Skeletal muscle satellite cell (primary cell): ENCODE results near the gene COL16A1.

Experiments
- H3K27me3 ChIP-seq: 2 replicates; pipeline ENCODE4 v1.7.0; 2013; ENCODE audit warnings: low read length; ENCODE audit not compliant: control insufficient read depth, insufficient read depth
- H3K36me3 ChIP-seq: 2 replicates; pipeline ENCODE4 v1.7.0; 2013; ENCODE audit warnings: mild to moderate bottlenecking, control low read depth, low read length; ENCODE audit not compliant: insufficient read depth
- H3K4me1 ChIP-seq: 2 replicates; pipeline ENCODE4 v1.7.0; 2013; ENCODE audit warnings: low read length; ENCODE audit not compliant: control insufficient read depth, insufficient read depth
- H3K4me2 ChIP-seq: 2 replicates; pipeline ENCODE4 v1.7.0; 2013; ENCODE audit warnings: mild to moderate bottlenecking, low read length
- H3K4me3 ChIP-seq: 2 replicates; pipeline ENCODE4 v1.7.0; 2013; ENCODE audit warnings: low read length
- H3K9ac ChIP-seq: 2 replicates; pipeline ENCODE4 v1.7.0; 2013; ENCODE audit warnings: mild to moderate bottlenecking, low read depth, low read length, moderate library complexity
- H3K9me3 ChIP-seq: replicated peaks from 2 replicates; pipeline ENCODE4 v1.7.0; 2013; ENCODE audit warnings: mild to moderate bottlenecking, control low read depth, low read length

Gene COL16A1

GRCh38 chr1:31702836-31703404, 897 bp downstream of the COL16A1 start:
- Histone ChIP-seq H3K4me1 (peaks cover 80% of the 10 kb centered on the region), H3K36me3 (peaks cover 10% of the 10 kb centered on the region), H3K27me3 (no peaks in the 10 kb centered on the region), H3K9ac (peak overlapping the region; percentile 65), H3K9me3 (no peaks in the 10 kb centered on the region), H3K4me2 (peak overlapping the region; percentile 79), H3K4me3 (peak overlapping the region; percentile 65)

- H3K9me3 ChIP-seq, result no peaks in the 10 kb centered on the region
- H3K36me3 ChIP-seq, result peaks cover 18% of the 10 kb centered on the region
- peaks cover 63% of the 10 kb centered on the region for H3K4me1 ChIP-seq
- H3K4me3 ChIP-seq, result peak overlapping the region; percentile 52
- H3K27me3 ChIP-seq, result no peaks in the 10 kb centered on the region
- peak overlapping the region; percentile 45 for H3K9ac ChIP-seq
- H3K4me2 ChIP-seq, result peak overlapping the region; percentile 79
These were observed 2.6 kb downstream of the COL16A1 start for GRCh38 chr1:31701091-31701736.

GRCh38 chr1:31700468-31701090, 3.2 kb downstream of the COL16A1 start:
- no peaks in the 10 kb centered on the region for H3K9me3 ChIP-seq
- peaks cover 61% of the 10 kb centered on the region for H3K4me1 ChIP-seq
- no peaks in the 10 kb centered on the region for H3K27me3 ChIP-seq
- H3K4me2 ChIP-seq, result peak overlapping the region; percentile 79
- H3K4me3 ChIP-seq, result peak overlapping the region; percentile 42
- H3K9ac ChIP-seq, result peak overlapping the region; percentile 45
- H3K36me3 ChIP-seq, result peaks cover 21% of the 10 kb centered on the region

GRCh38 chr1:31699341-31699891, 4.4 kb downstream of the COL16A1 start:
- Histone ChIP-seq H3K4me2 (no peak overlapping the region), H3K4me3 (no peak overlapping the region), H3K4me1 (peaks cover 53% of the 10 kb centered on the region), H3K27me3 (no peaks in the 10 kb centered on the region), H3K36me3 (peaks cover 28% of the 10 kb centered on the region), H3K9me3 (no peaks in the 10 kb centered on the region), H3K9ac (no peak overlapping the region)

- H3K27me3 ChIP-seq, result no peaks in the 10 kb centered on the region
- H3K4me1 ChIP-seq, result peaks cover 35% of the 10 kb centered on the region
- H3K4me2 ChIP-seq, result no peak overlapping the region
- peaks cover 39% of the 10 kb centered on the region for H3K36me3 ChIP-seq
- H3K9me3 ChIP-seq, result no peaks in the 10 kb centered on the region
- no peak overlapping the region for H3K4me3 ChIP-seq
- H3K9ac ChIP-seq, result no peak overlapping the region
These were observed 6.3 kb downstream of the COL16A1 start for GRCh38 chr1:31697369-31697984.

GRCh38 chr1:31696242-31696641, 7.6 kb downstream of the COL16A1 start:
- no peak overlapping the region for H3K4me2 ChIP-seq
- H3K36me3 ChIP-seq, result peaks cover 39% of the 10 kb centered on the region

GRCh38 chr1:31695327-31695726, 8.5 kb downstream of the COL16A1 start:
- Histone ChIP-seq H3K4me1 (peaks cover 21% of the 10 kb centered on the region), H3K9ac (no peak overlapping the region), H3K27me3 (no peaks in the 10 kb centered on the region), H3K9me3 (no peaks in the 10 kb centered on the region), H3K36me3 (peaks cover 39% of the 10 kb centered on the region), H3K4me3 (no peak overlapping the region), H3K4me2 (no peak overlapping the region)

More at GRCh38 chr1:31696242-31696641, 7.6 kb downstream of the COL16A1 start:
- no peak overlapping the region for H3K4me3 ChIP-seq
- H3K4me1 ChIP-seq, result peaks cover 23% of the 10 kb centered on the region
- H3K9ac ChIP-seq, result no peak overlapping the region
- no peaks in the 10 kb centered on the region for H3K9me3 ChIP-seq
- H3K27me3 ChIP-seq, result no peaks in the 10 kb centered on the region

- Histone ChIP-seq H3K4me2 (no peak overlapping the region), H3K4me3 (no peak overlapping the region), H3K27me3 (no peaks in the 10 kb centered on the region), H3K9me3 (no peaks in the 10 kb centered on the region), H3K9ac (no peak overlapping the region), H3K36me3 (peaks cover 39% of the 10 kb centered on the region), H3K4me1 (peaks cover 21% of the 10 kb centered on the region)
These were observed 8.9 kb downstream of the COL16A1 start for GRCh38 chr1:31694964-31695313.

GRCh38 chr1:31694069-31694963, 9.5 kb downstream of the COL16A1 start:
- H3K4me3 ChIP-seq, result no peak overlapping the region
- H3K4me2 ChIP-seq, result no peak overlapping the region
- peaks cover 21% of the 10 kb centered on the region for H3K4me1 ChIP-seq
- no peaks in the 10 kb centered on the region for H3K27me3 ChIP-seq
- no peak overlapping the region for H3K9ac ChIP-seq
- peaks cover 36% of the 10 kb centered on the region for H3K36me3 ChIP-seq
- H3K9me3 ChIP-seq, result no peaks in the 10 kb centered on the region

- Histone ChIP-seq H3K4me3 (no peak overlapping the region), H3K4me1 (peaks cover 20% of the 10 kb centered on the region), H3K27me3 (no peaks in the 10 kb centered on the region), H3K4me2 (no peak overlapping the region), H3K9me3 (no peaks in the 10 kb centered on the region), H3K9ac (no peak overlapping the region), H3K36me3 (peaks cover 35% of the 10 kb centered on the region)
These were observed 10.6 kb downstream of the COL16A1 start for GRCh38 chr1:31693231-31693630.

GRCh38 chr1:31691951-31692350, 11.9 kb downstream of the COL16A1 start:
- no peak overlapping the region for H3K4me3 ChIP-seq
- H3K36me3 ChIP-seq, result peaks cover 25% of the 10 kb centered on the region
- H3K9ac ChIP-seq, result no peak overlapping the region
- peaks cover 20% of the 10 kb centered on the region for H3K4me1 ChIP-seq
- H3K9me3 ChIP-seq, result no peaks in the 10 kb centered on the region
- no peak overlapping the region for H3K4me2 ChIP-seq
- no peaks in the 10 kb centered on the region for H3K27me3 ChIP-seq
